Measurements from ENCODE around the gene MYRIP. TPM values are rescaled to one million over a fixed set of nuclear protein-coding genes. Genes with fewer than 3 reads are reported as not detected.

MYRIP gene
- total and polyA plus RNA-seq, 11 donors = 0.42 to 2.2 (median 0.90) TPM

GRCh38 chr3:40208251-40208650 lies 398.8 kb downstream of the MYRIP start:
- no peaks in the 10 kb centered on the region for H3K27me3 ChIP-seq
- DNase-seq (no peak), ATAC-seq (no peak)
- H3K36me3 ChIP-seq = no peaks in the 10 kb centered on the region
- H3K27ac ChIP-seq = no peak overlapping the region
- WGBS, 4 donors = 92 to 98% (median 96%) methylated on average over 2 of the region's 2 CpGs
- TF ChIP-seq POLR2A (IDR thresholded peaks at IDR 0.05) = no peak
- TF ChIP-seq, protein P1, sequence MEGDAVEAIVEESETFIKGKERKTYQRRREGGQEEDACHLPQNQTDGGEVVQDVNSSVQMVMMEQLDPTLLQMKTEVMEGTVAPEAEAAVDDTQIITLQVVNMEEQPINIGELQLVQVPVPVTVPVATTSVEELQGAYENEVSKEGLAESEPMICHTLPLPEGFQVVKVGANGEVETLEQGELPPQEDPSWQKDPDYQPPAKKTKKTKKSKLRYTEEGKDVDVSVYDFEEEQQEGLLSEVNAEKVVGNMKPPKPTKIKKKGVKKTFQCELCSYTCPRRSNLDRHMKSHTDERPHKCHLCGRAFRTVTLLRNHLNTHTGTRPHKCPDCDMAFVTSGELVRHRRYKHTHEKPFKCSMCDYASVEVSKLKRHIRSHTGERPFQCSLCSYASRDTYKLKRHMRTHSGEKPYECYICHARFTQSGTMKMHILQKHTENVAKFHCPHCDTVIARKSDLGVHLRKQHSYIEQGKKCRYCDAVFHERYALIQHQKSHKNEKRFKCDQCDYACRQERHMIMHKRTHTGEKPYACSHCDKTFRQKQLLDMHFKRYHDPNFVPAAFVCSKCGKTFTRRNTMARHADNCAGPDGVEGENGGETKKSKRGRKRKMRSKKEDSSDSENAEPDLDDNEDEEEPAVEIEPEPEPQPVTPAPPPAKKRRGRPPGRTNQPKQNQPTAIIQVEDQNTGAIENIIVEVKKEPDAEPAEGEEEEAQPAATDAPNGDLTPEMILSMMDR (IDR thresholded peaks at IDR 0.05) = no peak
- no peaks in the 10 kb centered on the region for H3K9me3 ChIP-seq
- no peak overlapping the region for H3K4me3 ChIP-seq
- intact Hi-C loops (cut with DNase I) = loop anchor here in 1 of 10 donors (10.0 kb wide), 1 partner anchor 247 kb away; the partner anchor contains the start of gene RPL14
- no peaks in the 10 kb centered on the region for H3K4me1 ChIP-seq

GRCh38 chr3:40211579-40211978 lies 402.2 kb downstream of the MYRIP start:
- TF ChIP-seq, protein P1 (IDR thresholded peaks at IDR 0.05) = no peak
- TF ChIP-seq POLR2A (IDR thresholded peaks at IDR 0.05) = no peak
- intact Hi-C loops (cut with DNase I) = no loop called here
- no peak overlapping the region for H3K27ac ChIP-seq

GRCh38 chr3:40213556-40213955 lies 404.1 kb downstream of the MYRIP start:
- 74 to 78% (median 76%) methylated on average over 5 of the region's 5 CpGs for WGBS, 4 donors
- Histone ChIP-seq H3K4me1 (no peaks in the 10 kb centered on the region), H3K9me3 (no peaks in the 10 kb centered on the region), H3K4me3 (no peak overlapping the region), H3K36me3 (no peaks in the 10 kb centered on the region), H3K27ac (no peak overlapping the region), H3K27me3 (no peaks in the 10 kb centered on the region)
- no peak for DNase-seq
- TF ChIP-seq, protein P1 (IDR thresholded peaks at IDR 0.05) = no peak
- TF ChIP-seq POLR2A (IDR thresholded peaks at IDR 0.05) = no peak
- ATAC-seq = no peak
- intact Hi-C loops (cut with DNase I) = no loop called here

More at GRCh38 chr3:40211579-40211978, 402.2 kb downstream of the MYRIP start:
- Histone ChIP-seq H3K4me3 (no peak overlapping the region), H3K4me1 (no peaks in the 10 kb centered on the region), H3K9me3 (no peaks in the 10 kb centered on the region), H3K36me3 (no peaks in the 10 kb centered on the region), H3K27me3 (no peaks in the 10 kb centered on the region)
- DNase-seq = no peak
- ATAC-seq = no peak
- 73 to 93% (median 85%) methylated on average over 4 of the region's 4 CpGs for WGBS, 4 donors

DNA sequence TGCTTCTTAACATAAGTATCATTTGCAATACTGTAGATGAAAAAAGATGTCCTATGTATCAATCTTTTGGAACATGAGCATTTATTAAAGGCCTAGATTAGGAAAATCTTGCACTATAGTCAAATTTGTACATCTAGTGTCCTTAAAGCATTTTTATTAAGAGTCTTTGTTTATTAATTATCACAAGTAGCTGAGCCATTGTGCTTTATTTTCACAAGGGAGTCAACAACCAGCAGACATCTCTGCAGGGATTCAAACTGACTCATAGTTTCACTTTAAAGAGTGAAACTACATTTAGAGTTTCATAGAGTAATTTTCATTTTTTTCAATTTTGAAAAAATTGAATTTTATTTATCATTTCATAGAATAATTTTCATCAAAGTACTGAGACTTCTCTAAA lies 405.6 kb downstream of the MYRIP start:
- intact Hi-C loops (cut with DNase I) = no loop called here

More for the DNA sequence above, 405.6 kb downstream of the MYRIP start:
- no peak overlapping the region for H3K4me3 ChIP-seq
- no peaks in the 10 kb centered on the region for H3K4me1 ChIP-seq
- no peaks in the 10 kb centered on the region for H3K36me3 ChIP-seq
- no peaks in the 10 kb centered on the region for H3K27me3 ChIP-seq
- ATAC-seq = no peak
- no peak for DNase-seq
- no peak overlapping the region for H3K27ac ChIP-seq
- H3K9me3 ChIP-seq = no peaks in the 10 kb centered on the region
- TF ChIP-seq, protein P1 (IDR thresholded peaks at IDR 0.05) = no peak
- no peak for TF ChIP-seq POLR2A (IDR thresholded peaks at IDR 0.05)
